HG03025 (cell line): ENCODE results near the gene KRABD2.
"Not testable (repeated sequence)": the region's sequence is repeated elsewhere in the genome, so short reads cannot be mapped to it uniquely, and the experiment has no call there.

Experiments
- ATAC-seq: cut with Tn5 transposase; IDR thresholded peaks from one replicate; pipeline ENCODE4 v1.9.1; 2021; ENCODE audit warnings: mild to moderate bottlenecking, moderate library complexity; ENCODE audit not compliant: unreplicated experiment, low FRiP score

The KRABD2 gene

GRCh38 chr17:8366231-8366630 lies 10.3 kb downstream of the KRABD2 start:
- no peak for ATAC-seq

GRCh38 chr17:8365143-8365542 lies 11.4 kb downstream of the KRABD2 start:
- no peak for ATAC-seq

GRCh38 chr17:8362651-8363332 lies 13.7 kb downstream of the KRABD2 start:
- no peak for ATAC-seq

GRCh38 chr17:8360751-8361150 lies 15.8 kb downstream of the KRABD2 start:
- ATAC-seq, result no peak

GRCh38 chr17:8360260-8360659 lies 16.2 kb downstream of the KRABD2 start:
- no peak for ATAC-seq

GRCh38 chr17:8359769-8360168 lies 16.7 kb downstream of the KRABD2 start:
- no peak for ATAC-seq

GRCh38 chr17:8357910-8358309 lies 18.6 kb downstream of the KRABD2 start:
- no peak for ATAC-seq

- ATAC-seq, result no peak
Measured at GRCh38 chr17:8354236-8354635, 22.3 kb downstream of the KRABD2 start.

- no peak for ATAC-seq
Measured at GRCh38 chr17:8353736-8354135, 22.8 kb downstream of the KRABD2 start.

GRCh38 chr17:8350339-8350738 lies 26.2 kb downstream of the KRABD2 start:
- ATAC-seq, result no peak

- not testable (repeated sequence) for ATAC-seq
Measured at GRCh38 chr17:8347001-8347400, 29.5 kb downstream of the KRABD2 start.

- ATAC-seq, result no peak
Measured at GRCh38 chr17:8345951-8346665, 30.4 kb downstream of the KRABD2 start.

GRCh38 chr17:8345052-8345690 lies 31.3 kb downstream of the KRABD2 start:
- no peak for ATAC-seq

- no peak for ATAC-seq
Measured at GRCh38 chr17:8341456-8341855, 35.0 kb downstream of the KRABD2 start.

GRCh38 chr17:8339540-8339939 lies 37.0 kb downstream of the KRABD2 start, which contains the start of gene ODF4:
Gene ODF4, plus strand, starts transcription at chr17:8339840. Its CDS starts 212 bp downstream, at chr17:8340052.
- ATAC-seq, result no peak

GRCh38 chr17:8338753-8339140 lies 37.8 kb downstream of the KRABD2 start:
- no peak for ATAC-seq

GRCh38 chr17:8337802-8338752 lies 38.4 kb downstream of the KRABD2 start:
- no peak for ATAC-seq

GRCh38 chr17:8333281-8333680 lies 43.2 kb downstream of the KRABD2 start:
- no peak for ATAC-seq

- no peak for ATAC-seq
Measured at GRCh38 chr17:8332688-8333087, 43.8 kb downstream of the KRABD2 start.

GRCh38 chr17:8332128-8332527 lies 44.4 kb downstream of the KRABD2 start:
- ATAC-seq, result no peak

GRCh38 chr17:8327303-8327649 lies 49.2 kb downstream of the KRABD2 start:
- ATAC-seq, result no peak
